Coronary artery (tissue), 2 donors: ENCODE data around the gene CLIC1.
"Not testable (repeated sequence)": the region's sequence is repeated elsewhere in the genome, so short reads cannot be mapped to it uniquely, and the experiment has no call there.

ENCODE experiments used
- DNase-seq: peaks from one replicate; pipeline ENCODE4 v3.0.0-alpha.2; 2017; ENCODE audit warnings: low spot score
- H3K27ac ChIP-seq, 2 donors: fragments of 200-600 bp; sonication (generic); one replicate each; pipeline ENCODE4 v1.5.1; 2016 to 2019
- H3K4me3 ChIP-seq: fragments of 200-600 bp; sonication (generic); 2 replicates; pipeline ENCODE4 v1.5.1; 2016; ENCODE audit warnings: mild to moderate bottlenecking, moderate library complexity
- CTCF ChIP-seq: fragments of 200-600 bp; sonication (generic); IDR thresholded peaks from one replicate; pipeline ENCODE4 v1.5.1; 2019; ENCODE audit warnings: antibody characterized with exemption

CLIC1 gene

GRCh38 chr6:31713465-31713864 lies 22.9 kb downstream of the CLIC1 start:
- Histone ChIP-seq H3K27ac (no peak overlapping the region), H3K4me3 (no peak overlapping the region)
- DNase-seq, result no peak
- no peak for TF ChIP-seq CTCF

GRCh38 chr6:31712296-31712695 lies 24.0 kb downstream of the CLIC1 start:
- no peak for DNase-seq
- TF ChIP-seq CTCF, result no peak
- no peak overlapping the region for H3K4me3 ChIP-seq
- H3K27ac ChIP-seq, result no peak overlapping the region

GRCh38 chr6:31711233-31711632 lies 25.1 kb downstream of the CLIC1 start:
- Histone ChIP-seq H3K4me3 (no peak overlapping the region), H3K27ac (no peak overlapping the region)
- DNase-seq, result no peak
- no peak for TF ChIP-seq CTCF

- no peak for DNase-seq
- no peak overlapping the region for H3K27ac ChIP-seq
- TF ChIP-seq CTCF, result no peak
- H3K4me3 ChIP-seq, result no peak overlapping the region
These were observed 25.7 kb downstream of the CLIC1 start for GRCh38 chr6:31710523-31711219.

- not testable (repeated sequence) for H3K27ac ChIP-seq, DNase-seq, H3K4me3 ChIP-seq
These were observed 27.2 kb downstream of the CLIC1 start for GRCh38 chr6:31709157-31709556.

- no peak overlapping the region for H3K4me3 ChIP-seq
- no peak for DNase-seq
These were observed 28.1 kb downstream of the CLIC1 start for GRCh38 chr6:31708224-31708623.

GRCh38 chr6:31707701-31708100 lies 28.6 kb downstream of the CLIC1 start:
- Histone ChIP-seq H3K4me3 (no peak overlapping the region), H3K27ac (no peak overlapping the region)
- no peak for TF ChIP-seq CTCF
- DNase-seq, result no peak

More at GRCh38 chr6:31708224-31708623, 28.1 kb downstream of the CLIC1 start:
- TF ChIP-seq CTCF, result no peak
- no peak overlapping the region for H3K27ac ChIP-seq
